ENCODE results near the gene TEX14.

GRCh38 chr17:58671969-58672368 lies 19.9 kb downstream of the TEX14 start:
- TF ChIP-seq CTCF (IDR thresholded peaks at IDR 0.05) (no peak), POLR2A (IDR thresholded peaks at IDR 0.05) (no peak), EP300 (IDR thresholded peaks at IDR 0.05) (no peak), POLR2AphosphoS5 (IDR thresholded peaks at IDR 0.05) (no peak)
